ENCODE data around the gene CALB2. TPM values are rescaled to one million over a fixed set of nuclear protein-coding genes. Genes with fewer than 3 reads are reported as not detected.

Gene CALB2
- polyA plus RNA-seq, 1 donor (not counting 4 experiments of a cell fraction or from before 2014, with no cell fraction given): 1.4 TPM

DNA sequence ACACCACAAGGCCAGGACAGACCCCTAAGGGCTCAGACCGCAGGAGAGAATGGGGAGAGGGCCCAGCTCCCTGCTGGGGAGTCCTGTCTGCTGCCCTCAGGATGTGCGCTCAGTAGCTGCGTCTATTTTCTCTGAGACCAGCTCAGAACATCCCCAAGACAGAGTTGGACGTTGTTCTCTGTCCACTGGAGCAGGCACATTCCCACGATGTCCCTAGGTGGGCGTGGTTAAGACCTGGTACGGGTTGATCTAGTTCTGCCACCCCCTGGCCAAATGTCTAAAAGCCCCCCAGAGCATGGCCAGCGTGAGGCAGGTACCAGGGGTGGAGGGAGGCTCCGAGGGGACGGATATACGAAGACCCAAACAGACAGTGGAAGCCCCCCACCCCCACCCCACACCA lies 842 bp upstream of the CALB2 start:
- Histone ChIP-seq H3K36me3 (ENCODE audit: control insufficient read depth in 2 of 2, extremely low read depth in 1 of 2, insufficient read depth in 2 of 2, low read length in 2 of 2) (no peaks in the 10 kb centered on the region), H3K9me1 (ENCODE audit: control insufficient read depth, extremely low read depth, insufficient read depth, low read length) (no peaks in the 10 kb centered on the region), H3K4me2 (ENCODE audit: control insufficient read depth, extremely low read depth, insufficient read depth, low read depth, low read length) (peak overlapping the region; percentile 85), H3K27me3 (ENCODE audit: control insufficient read depth, extremely low read depth, insufficient read depth, low read length) (no peaks in the 10 kb centered on the region), H4K20me1 (ENCODE audit: control insufficient read depth, extremely low read depth, insufficient read depth, low read length) (no peaks in the 10 kb centered on the region), H3K9ac (ENCODE audit: control insufficient read depth, extremely low read depth, insufficient read depth, low read length) (no peak overlapping the region), H2AFZ (ENCODE audit: control insufficient read depth, low read length) (no peak overlapping the region), H3K79me2 (ENCODE audit: control insufficient read depth, insufficient read depth, low read length) (no peaks in the 10 kb centered on the region), H3K4me1 (ENCODE audit: control insufficient read depth, extremely low read depth, insufficient read depth, low read length) (peaks cover 24% of the 10 kb centered on the region), H3K27ac (ENCODE audit: control insufficient read depth, insufficient read depth, low read length) (no peak overlapping the region), H3K9me3 (ENCODE audit: control insufficient read depth, low read depth, low read length) (no peaks in the 10 kb centered on the region), H3K4me3 (ENCODE audit: control insufficient read depth in 2 of 3, extremely low read depth in 1 of 3, insufficient read depth in 2 of 3, low read depth in 1 of 3, low read length in 3 of 3) (no peak overlapping the region)
- dilution Hi-C loops (cut with MboI; ENCODE audit: extremely low pct_ligation_motif_present, low sequenced_read_pairs): no loop called here
- DNase-seq (ENCODE audit: low read depth, low spot score) (no peak), FAIRE-seq (no peak)
- TF ChIP-seq EZH2 (IDR thresholded peaks at IDR 0.05; ENCODE audit: low read length): no peak
- TF ChIP-seq, protein P1, sequence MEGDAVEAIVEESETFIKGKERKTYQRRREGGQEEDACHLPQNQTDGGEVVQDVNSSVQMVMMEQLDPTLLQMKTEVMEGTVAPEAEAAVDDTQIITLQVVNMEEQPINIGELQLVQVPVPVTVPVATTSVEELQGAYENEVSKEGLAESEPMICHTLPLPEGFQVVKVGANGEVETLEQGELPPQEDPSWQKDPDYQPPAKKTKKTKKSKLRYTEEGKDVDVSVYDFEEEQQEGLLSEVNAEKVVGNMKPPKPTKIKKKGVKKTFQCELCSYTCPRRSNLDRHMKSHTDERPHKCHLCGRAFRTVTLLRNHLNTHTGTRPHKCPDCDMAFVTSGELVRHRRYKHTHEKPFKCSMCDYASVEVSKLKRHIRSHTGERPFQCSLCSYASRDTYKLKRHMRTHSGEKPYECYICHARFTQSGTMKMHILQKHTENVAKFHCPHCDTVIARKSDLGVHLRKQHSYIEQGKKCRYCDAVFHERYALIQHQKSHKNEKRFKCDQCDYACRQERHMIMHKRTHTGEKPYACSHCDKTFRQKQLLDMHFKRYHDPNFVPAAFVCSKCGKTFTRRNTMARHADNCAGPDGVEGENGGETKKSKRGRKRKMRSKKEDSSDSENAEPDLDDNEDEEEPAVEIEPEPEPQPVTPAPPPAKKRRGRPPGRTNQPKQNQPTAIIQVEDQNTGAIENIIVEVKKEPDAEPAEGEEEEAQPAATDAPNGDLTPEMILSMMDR (optimal IDR thresholded peaks at IDR 0.05 in 1 of 3, IDR thresholded peaks at IDR 0.05 in 1 of 3, conservative IDR thresholded peaks at IDR 0.05 in 1 of 3; ENCODE audit: extremely low read depth in 1 of 3, insufficient read depth in 2 of 3, low read length in 3 of 3): peak in 1 of 3 experiments; percentile 27

- Histone ChIP-seq H3K4me3 (ENCODE audit: control insufficient read depth in 2 of 3, extremely low read depth in 1 of 3, insufficient read depth in 2 of 3, low read depth in 1 of 3, low read length in 3 of 3) (no peak overlapping the region), H3K27ac (ENCODE audit: control insufficient read depth, insufficient read depth, low read length) (no peak overlapping the region)
These were observed 908 bp downstream of the CALB2 start for GRCh38 chr16:71359431-71359830.

More at GRCh38 chr16:71359431-71359830, 908 bp downstream of the CALB2 start:
- Histone ChIP-seq H3K4me2 (ENCODE audit: control insufficient read depth, extremely low read depth, insufficient read depth, low read depth, low read length) (no peak overlapping the region), H3K4me1 (ENCODE audit: control insufficient read depth, extremely low read depth, insufficient read depth, low read length) (peaks cover 24% of the 10 kb centered on the region), H3K27me3 (ENCODE audit: control insufficient read depth, extremely low read depth, insufficient read depth, low read length) (no peaks in the 10 kb centered on the region), H3K9me1 (ENCODE audit: control insufficient read depth, extremely low read depth, insufficient read depth, low read length) (no peaks in the 10 kb centered on the region), H3K79me2 (ENCODE audit: control insufficient read depth, insufficient read depth, low read length) (no peaks in the 10 kb centered on the region), H3K9me3 (ENCODE audit: control insufficient read depth, low read depth, low read length) (no peaks in the 10 kb centered on the region), H3K36me3 (ENCODE audit: control insufficient read depth in 2 of 2, extremely low read depth in 1 of 2, insufficient read depth in 2 of 2, low read length in 2 of 2) (no peaks in the 10 kb centered on the region), H4K20me1 (ENCODE audit: control insufficient read depth, extremely low read depth, insufficient read depth, low read length) (no peaks in the 10 kb centered on the region), H3K9ac (ENCODE audit: control insufficient read depth, extremely low read depth, insufficient read depth, low read length) (no peak overlapping the region), H2AFZ (ENCODE audit: control insufficient read depth, low read length) (no peak overlapping the region)
- no peak for DNase-seq (ENCODE audit: low read depth, low spot score)
- no peak for TF ChIP-seq EZH2 (IDR thresholded peaks at IDR 0.05; ENCODE audit: low read length)
- TF ChIP-seq, protein P1 (optimal IDR thresholded peaks at IDR 0.05 in 1 of 3, IDR thresholded peaks at IDR 0.05 in 1 of 3, conservative IDR thresholded peaks at IDR 0.05 in 1 of 3; ENCODE audit: extremely low read depth in 1 of 3, insufficient read depth in 2 of 3, low read length in 3 of 3): no peak
- no peak for FAIRE-seq
- dilution Hi-C loops (cut with MboI; ENCODE audit: extremely low pct_ligation_motif_present, low sequenced_read_pairs): no loop called here
